ENCODE measurements around the gene RAB40B. TPM values are rescaled to one million over a fixed set of nuclear protein-coding genes. Genes with fewer than 3 reads are reported as not detected.
"Not testable (repeated sequence)": the region's sequence is repeated elsewhere in the genome, so short reads cannot be mapped to it uniquely, and the experiment has no call there.

RAB40B gene
- polyA plus RNA-seq, 1 experiment: 5.4 TPM

DNA sequence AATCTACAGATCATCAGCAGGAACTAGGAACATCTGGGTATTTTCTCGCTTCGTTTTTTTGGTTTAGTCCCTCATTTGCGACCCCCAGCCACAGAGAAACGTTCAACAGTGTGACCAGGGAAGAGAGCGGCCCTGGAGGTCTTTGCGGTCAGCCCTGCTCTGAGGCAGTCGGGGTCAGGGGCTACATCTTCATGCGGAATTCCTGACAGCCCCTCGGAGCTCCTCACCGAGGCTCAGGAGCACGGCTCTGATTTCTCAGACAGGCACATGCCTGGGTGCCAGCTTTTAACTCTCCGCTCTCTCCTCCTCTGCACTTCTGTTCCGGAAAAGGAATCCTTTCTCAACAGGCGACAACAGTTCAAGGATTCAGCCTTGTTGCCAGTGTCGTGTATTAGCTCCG lies 42.2 kb downstream of the RAB40B start:
- peaks cover 10% of the 10 kb centered on the region; the same call in 1 of the 2 replicates for H3K9me3 ChIP-seq (ENCODE audit: control insufficient read depth, insufficient read depth, low read length)
- H3K27me3 ChIP-seq (ENCODE audit: control insufficient read depth, insufficient read depth, low read length): no peaks in the 10 kb centered on the region
- no peak overlapping the region for H3K27ac ChIP-seq (ENCODE audit: low read depth, low read length)
- no peak overlapping the region for H3K4me3 ChIP-seq (ENCODE audit: low read depth, low read length)
- DNase-seq (ENCODE audit: low read depth, low spot score): no peak
- CTCF ChIA-PET: no interaction called here
- POLR2A ChIA-PET: no interaction called here
- TF ChIP-seq, protein P1, sequence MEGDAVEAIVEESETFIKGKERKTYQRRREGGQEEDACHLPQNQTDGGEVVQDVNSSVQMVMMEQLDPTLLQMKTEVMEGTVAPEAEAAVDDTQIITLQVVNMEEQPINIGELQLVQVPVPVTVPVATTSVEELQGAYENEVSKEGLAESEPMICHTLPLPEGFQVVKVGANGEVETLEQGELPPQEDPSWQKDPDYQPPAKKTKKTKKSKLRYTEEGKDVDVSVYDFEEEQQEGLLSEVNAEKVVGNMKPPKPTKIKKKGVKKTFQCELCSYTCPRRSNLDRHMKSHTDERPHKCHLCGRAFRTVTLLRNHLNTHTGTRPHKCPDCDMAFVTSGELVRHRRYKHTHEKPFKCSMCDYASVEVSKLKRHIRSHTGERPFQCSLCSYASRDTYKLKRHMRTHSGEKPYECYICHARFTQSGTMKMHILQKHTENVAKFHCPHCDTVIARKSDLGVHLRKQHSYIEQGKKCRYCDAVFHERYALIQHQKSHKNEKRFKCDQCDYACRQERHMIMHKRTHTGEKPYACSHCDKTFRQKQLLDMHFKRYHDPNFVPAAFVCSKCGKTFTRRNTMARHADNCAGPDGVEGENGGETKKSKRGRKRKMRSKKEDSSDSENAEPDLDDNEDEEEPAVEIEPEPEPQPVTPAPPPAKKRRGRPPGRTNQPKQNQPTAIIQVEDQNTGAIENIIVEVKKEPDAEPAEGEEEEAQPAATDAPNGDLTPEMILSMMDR (IDR thresholded peaks at IDR 0.05; ENCODE audit: low read depth, low read length): no peak

DNA sequence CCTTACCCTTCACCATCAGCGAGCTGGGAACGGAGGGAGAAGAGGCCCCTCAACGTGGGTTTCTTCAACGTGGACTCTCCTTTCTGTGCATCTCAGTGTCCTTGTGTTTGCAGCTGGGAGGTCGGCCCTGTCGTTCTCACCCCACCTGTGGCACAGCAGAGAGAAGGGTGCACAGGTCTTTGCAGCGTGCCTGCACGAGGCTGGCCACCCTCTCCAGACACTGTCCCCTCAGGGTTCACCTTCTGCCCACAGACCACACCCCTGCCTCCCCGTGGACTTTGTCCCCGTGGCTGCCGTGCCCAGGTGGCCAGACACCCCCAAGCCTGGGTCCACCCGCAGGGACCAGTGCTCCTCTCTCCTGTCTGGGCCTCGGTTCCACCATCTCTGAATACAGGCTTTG lies 43.0 kb downstream of the RAB40B start:
- H3K9me3 ChIP-seq (ENCODE audit: control insufficient read depth, insufficient read depth, low read length): peaks cover 7% of the 10 kb centered on the region; the same call in 1 of the 2 replicates
- no peak overlapping the region for H3K27ac ChIP-seq (ENCODE audit: low read depth, low read length)
- ChIA-PET POLR2A (no interaction called here), CTCF (no interaction called here)
- no peaks in the 10 kb centered on the region for H3K27me3 ChIP-seq (ENCODE audit: control insufficient read depth, insufficient read depth, low read length)
- TF ChIP-seq, protein P1 (IDR thresholded peaks at IDR 0.05; ENCODE audit: low read depth, low read length): no peak
- no peak overlapping the region for H3K4me3 ChIP-seq (ENCODE audit: low read depth, low read length)
- DNase-seq (ENCODE audit: low read depth, low spot score): no peak

DNA sequence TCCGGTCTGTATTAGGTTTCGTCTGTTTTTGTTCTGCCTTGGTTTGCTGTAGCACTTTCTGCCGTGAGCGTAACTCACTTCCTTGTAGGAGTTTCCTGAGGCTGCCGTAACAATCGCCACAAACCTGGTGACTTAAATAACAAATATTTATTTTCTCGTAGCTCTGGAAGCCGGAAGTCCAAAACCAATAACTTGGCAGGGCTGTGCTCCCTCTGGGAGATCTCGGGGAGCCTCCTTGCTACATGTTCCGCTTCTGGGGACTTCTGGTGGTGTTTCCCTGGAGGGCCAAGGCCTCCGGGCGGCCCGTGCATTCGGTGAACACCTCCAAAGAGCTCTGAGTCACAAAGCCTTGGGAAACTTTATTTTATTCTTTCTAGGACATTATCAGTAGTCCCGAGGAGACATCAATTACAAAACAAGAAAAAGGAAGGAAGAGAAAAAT lies 43.4 kb downstream of the RAB40B start:
- H3K4me3 ChIP-seq (ENCODE audit: low read depth, low read length): no peak overlapping the region
- peaks cover 7% of the 10 kb centered on the region; the same call in 1 of the 2 replicates for H3K9me3 ChIP-seq (ENCODE audit: control insufficient read depth, insufficient read depth, low read length)
- CTCF ChIA-PET: no interaction called here
- H3K27me3 ChIP-seq (ENCODE audit: control insufficient read depth, insufficient read depth, low read length): no peaks in the 10 kb centered on the region
- H3K27ac ChIP-seq (ENCODE audit: low read depth, low read length): no peak overlapping the region
- TF ChIP-seq, protein P1 (IDR thresholded peaks at IDR 0.05; ENCODE audit: low read depth, low read length): no peak
- POLR2A ChIA-PET: no interaction called here
- DNase-seq (ENCODE audit: low read depth, low spot score): no peak

DNA sequence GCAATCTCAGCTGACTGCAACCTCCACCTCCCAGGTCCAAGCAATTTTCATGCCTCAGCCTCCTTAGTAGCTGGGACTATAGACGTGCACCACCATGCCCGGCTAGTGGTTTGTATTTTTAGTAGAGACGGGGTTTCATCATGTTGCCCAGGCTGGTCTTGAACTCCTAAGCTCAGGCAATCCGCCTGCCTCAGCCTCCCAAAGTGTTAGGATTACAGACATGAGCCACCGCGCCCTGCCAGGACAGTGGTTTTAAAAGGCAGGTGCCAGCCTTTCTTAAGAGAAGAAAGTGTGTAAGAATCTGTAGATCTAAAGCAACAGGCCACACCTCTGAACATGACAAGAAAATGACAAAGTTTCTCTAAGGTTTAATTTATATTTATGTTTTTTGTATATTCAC lies 43.9 kb downstream of the RAB40B start:
- DNase-seq (ENCODE audit: low read depth, low spot score); POLR2A ChIA-PET; H3K4me3 ChIP-seq (ENCODE audit: low read depth, low read length); H3K9me3 ChIP-seq (ENCODE audit: control insufficient read depth, insufficient read depth, low read length); H3K27ac ChIP-seq (ENCODE audit: low read depth, low read length); CTCF ChIA-PET; H3K27me3 ChIP-seq (ENCODE audit: control insufficient read depth, insufficient read depth, low read length): not testable (repeated sequence)

DNA sequence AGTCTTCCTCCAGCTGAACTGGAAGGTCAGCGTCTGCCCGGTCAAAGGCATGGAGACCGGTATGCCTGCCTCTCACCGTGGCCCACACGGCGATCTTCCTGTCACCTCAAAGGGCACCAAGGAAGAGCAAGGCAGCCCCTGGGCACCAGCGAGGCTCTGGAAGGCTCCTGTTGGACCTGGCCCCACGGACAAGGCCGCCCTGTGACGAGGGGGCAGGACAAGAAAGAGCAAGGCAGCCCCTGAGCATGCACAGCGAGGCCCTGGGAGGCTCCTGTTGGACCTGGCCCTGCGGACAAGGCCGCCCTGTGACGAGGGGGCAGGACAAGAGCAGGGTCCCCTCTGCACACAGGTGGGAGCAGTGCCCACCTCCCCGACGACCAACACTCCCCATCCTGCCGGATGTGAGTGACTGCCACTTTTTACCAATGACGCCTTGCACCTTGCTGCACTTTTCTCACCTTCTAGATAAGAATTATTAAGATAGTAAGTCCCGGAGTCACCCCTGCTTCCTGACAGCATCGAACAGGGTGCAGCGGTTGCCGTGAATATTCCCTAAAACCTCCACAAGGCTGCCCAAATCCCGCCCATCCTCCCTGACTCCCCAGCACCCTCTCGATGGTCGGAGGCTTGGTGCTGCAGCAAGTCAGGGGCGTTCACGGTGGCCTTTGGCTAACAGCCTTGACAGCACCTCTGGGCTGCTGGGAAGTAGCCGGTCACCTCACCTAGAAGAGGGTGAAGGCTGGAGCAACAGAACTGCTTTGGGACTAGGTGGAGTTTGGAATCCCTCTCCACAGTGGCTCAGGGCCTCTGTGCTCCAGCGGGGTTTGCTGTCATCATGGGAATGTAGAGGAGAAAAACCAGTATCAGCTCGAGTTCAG lies 44.6 kb downstream of the RAB40B start:
- Histone ChIP-seq H3K27me3 (ENCODE audit: control insufficient read depth, insufficient read depth, low read length) (no peaks in the 10 kb centered on the region), H3K9me3 (ENCODE audit: control insufficient read depth, insufficient read depth, low read length) (peaks cover under 1% of the 10 kb centered on the region; the same call in 1 of the 2 replicates), H3K27ac (ENCODE audit: low read depth, low read length) (no peak overlapping the region), H3K4me3 (ENCODE audit: low read depth, low read length) (no peak overlapping the region)
- TF ChIP-seq, protein P1 (IDR thresholded peaks at IDR 0.05; ENCODE audit: low read depth, low read length): no peak
- no peak for DNase-seq (ENCODE audit: low read depth, low spot score)
- ChIA-PET CTCF (no interaction called here), POLR2A (no interaction called here)

Data from AG04450 (cell line).